Peyer's patch (tissue), 4 donors: ENCODE results near the gene CIB4. TPM values are rescaled to one million over a fixed set of nuclear protein-coding genes. Genes with fewer than 3 reads are reported as not detected.
A peak's percentile ranks its signal among the peaks of the same experiment; 100 is the strongest.

ENCODE experiments used
- DNase-seq, 3 donors: peaks; one replicate each; pipeline ENCODE4 v3.0.0-alpha.2; 2017 to 2019
- H3K27ac ChIP-seq, 4 donors: fragments of 200-600 bp; sonication (generic); one replicate each; pipeline ENCODE4 v1.5.1; 2016 to 2019
- H3K27me3 ChIP-seq, 2 donors: fragments of 200-600 bp; sonication (generic); one replicate each; pipeline ENCODE4 v1.5.1; 2019
- H3K36me3 ChIP-seq, 3 donors: fragments of 200-600 bp; sonication (generic); one replicate each; pipeline ENCODE4 v1.5.1; 2016 to 2019
- H3K4me1 ChIP-seq, 4 donors: fragments of 200-600 bp; sonication (generic); one replicate each; pipeline ENCODE4 v1.5.1; 2016 to 2019
- H3K4me3 ChIP-seq, 4 donors: fragments of 200-600 bp; sonication (generic); 1 replicate in 3 of 4; 2 replicates in 1 of 4; pipeline ENCODE4 v1.5.1; 2016 to 2019; ENCODE audit warnings: mild to moderate bottlenecking in 1 of 4
- H3K9me3 ChIP-seq, 4 donors: fragments of 200-600 bp; sonication (generic); one replicate each; pipeline ENCODE4 v1.5.1; 2016 to 2019; ENCODE audit warnings: mild to moderate bottlenecking in 1 of 4
- POLR2A ChIP-seq, 2 donors: fragments of 450-650 bp; IDR thresholded peaks; one replicate each; pipeline ENCODE4 v1.5.1; 2017; ENCODE audit warnings: antibody characterized with exemption in 2 of 2, mild to moderate bottlenecking in 2 of 2, moderate library complexity in 2 of 2
- total RNA-seq, 4 donors: library from RNA; depleted of rRNA; stranded (reverse); fragments of >200 nt; gene quantifications; one replicate each; pipeline ENCODE4 v1.1.0, GENCODE V29; 2016
- TF ChIP-seq, protein P1 (sequence below), 6 experiments: fragments of 450-650 bp in 4 of 6; fragments of 200-600 bp in 2 of 6; sonication (generic) in 1 of 6; IDR thresholded peaks; one replicate each; pipeline ENCODE4 v1.5.1; 2017 to 2019; ENCODE audit warnings: antibody characterized with exemption in 6 of 6, mild to moderate bottlenecking in 3 of 6, moderate library complexity in 1 of 6

Gene CIB4
- total RNA-seq, 4 donors from 2014 or later: not detected

DNA sequence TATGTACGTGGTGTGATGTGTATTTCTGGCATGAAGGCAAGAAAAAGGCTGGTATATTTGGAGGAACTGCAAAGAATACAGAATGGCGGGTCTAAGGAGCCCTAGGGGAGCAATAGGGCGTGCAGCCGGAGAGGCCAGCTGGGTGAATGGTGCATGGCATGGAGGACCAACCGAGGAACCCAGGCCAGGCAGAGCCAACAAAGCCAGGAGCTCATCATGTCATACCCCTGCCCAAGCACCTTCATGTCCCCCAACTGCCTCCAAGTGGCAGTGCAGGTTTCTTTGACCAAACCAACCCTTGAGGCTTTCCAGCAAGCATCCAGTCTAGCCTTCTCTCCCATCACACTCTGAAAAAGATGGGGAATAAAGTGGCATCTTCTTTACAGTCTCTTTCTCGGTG is 42.4 kb upstream of the CIB4 start:
- DNase-seq: no peak
- Histone ChIP-seq H3K4me3 (no peak overlapping the region), H3K4me1 (no peaks in the 10 kb centered on the region), H3K27me3 (no peaks in the 10 kb centered on the region), H3K9me3 (no peaks in the 10 kb centered on the region), H3K36me3 (no peaks in the 10 kb centered on the region), H3K27ac (no peak overlapping the region)
- TF ChIP-seq, protein P1, sequence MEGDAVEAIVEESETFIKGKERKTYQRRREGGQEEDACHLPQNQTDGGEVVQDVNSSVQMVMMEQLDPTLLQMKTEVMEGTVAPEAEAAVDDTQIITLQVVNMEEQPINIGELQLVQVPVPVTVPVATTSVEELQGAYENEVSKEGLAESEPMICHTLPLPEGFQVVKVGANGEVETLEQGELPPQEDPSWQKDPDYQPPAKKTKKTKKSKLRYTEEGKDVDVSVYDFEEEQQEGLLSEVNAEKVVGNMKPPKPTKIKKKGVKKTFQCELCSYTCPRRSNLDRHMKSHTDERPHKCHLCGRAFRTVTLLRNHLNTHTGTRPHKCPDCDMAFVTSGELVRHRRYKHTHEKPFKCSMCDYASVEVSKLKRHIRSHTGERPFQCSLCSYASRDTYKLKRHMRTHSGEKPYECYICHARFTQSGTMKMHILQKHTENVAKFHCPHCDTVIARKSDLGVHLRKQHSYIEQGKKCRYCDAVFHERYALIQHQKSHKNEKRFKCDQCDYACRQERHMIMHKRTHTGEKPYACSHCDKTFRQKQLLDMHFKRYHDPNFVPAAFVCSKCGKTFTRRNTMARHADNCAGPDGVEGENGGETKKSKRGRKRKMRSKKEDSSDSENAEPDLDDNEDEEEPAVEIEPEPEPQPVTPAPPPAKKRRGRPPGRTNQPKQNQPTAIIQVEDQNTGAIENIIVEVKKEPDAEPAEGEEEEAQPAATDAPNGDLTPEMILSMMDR (IDR thresholded peaks at IDR 0.05): no peak
- no peak for TF ChIP-seq POLR2A (IDR thresholded peaks at IDR 0.05)

DNA sequence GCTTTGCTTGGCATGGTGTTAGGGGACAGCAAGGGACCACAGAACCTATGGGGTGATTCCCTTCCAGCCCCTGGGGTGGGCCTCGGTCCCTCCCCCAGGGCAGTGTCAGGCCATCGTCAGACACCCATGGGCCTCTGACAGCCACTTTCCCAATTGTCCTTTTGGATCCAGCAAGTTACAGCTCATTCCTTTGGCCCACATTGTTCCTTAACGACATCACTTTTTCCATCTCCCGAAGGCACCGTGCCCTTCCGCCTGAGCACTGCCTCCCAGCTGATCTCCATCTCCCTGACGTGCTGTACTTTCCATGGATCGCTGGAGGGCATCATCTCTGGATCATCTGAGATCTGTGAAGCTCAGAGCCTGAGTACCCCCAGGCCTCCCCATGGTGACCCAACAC is 41.0 kb upstream of the CIB4 start:
- Histone ChIP-seq H3K4me1 (no peaks in the 10 kb centered on the region), H3K4me3 (no peak overlapping the region), H3K27ac (no peak overlapping the region), H3K36me3 (no peaks in the 10 kb centered on the region), H3K9me3 (no peaks in the 10 kb centered on the region), H3K27me3 (no peaks in the 10 kb centered on the region)
- DNase-seq: no peak
- TF ChIP-seq POLR2A (IDR thresholded peaks at IDR 0.05): no peak
- TF ChIP-seq, protein P1 (IDR thresholded peaks at IDR 0.05): no peak

DNA sequence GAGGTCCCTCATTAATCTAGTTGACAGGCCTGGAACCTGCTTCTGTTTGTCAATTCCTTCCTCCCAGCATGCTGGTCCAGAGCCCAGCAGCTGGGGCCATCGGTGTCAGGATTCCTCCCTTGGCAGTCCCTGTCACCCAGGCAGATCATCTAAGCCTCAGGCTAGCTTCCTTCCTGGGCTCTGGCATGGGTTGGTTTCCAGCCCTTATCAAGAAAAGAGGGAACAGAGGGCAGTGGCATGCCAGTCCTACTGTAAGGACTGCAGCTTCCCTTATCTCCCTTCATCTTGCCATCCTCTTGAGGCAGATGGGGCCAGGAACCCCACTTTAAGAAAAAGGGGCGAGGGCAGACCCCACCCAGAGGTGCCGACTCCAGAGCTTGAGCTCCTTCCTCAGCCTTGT is 40.5 kb upstream of the CIB4 start:
- Histone ChIP-seq H3K27me3 (no peaks in the 10 kb centered on the region), H3K4me3 (no peak overlapping the region), H3K9me3 (no peaks in the 10 kb centered on the region), H3K27ac (no peak overlapping the region), H3K36me3 (no peaks in the 10 kb centered on the region), H3K4me1 (no peaks in the 10 kb centered on the region)
- no peak for DNase-seq
- TF ChIP-seq, protein P1 (IDR thresholded peaks at IDR 0.05): no peak

DNA sequence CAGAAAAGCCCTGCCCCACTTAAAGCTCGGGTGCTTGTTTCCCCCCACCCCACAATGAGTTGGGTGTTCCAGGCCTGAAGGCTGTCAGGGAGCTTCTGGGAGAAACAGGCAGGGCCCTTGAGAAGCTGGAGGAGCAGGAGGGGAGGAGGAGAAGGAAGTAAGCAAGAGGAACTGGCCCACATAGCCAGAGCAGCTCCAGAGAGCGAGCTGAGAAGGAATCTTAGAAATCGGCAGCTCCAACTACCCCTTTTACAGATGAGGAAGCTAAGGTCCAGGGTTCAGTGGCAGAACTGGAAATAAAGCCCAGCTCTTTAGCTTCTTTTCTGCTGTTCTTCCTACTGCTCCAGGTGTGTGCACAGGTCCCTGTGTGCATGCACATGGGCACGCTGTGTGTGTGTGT is 38.7 kb upstream of the CIB4 start:
- no peak overlapping the region for H3K27ac ChIP-seq
- DNase-seq: peak in 1 of 3 donors; percentile 34
- TF ChIP-seq, protein P1 (IDR thresholded peaks at IDR 0.05): no peak
- no peak for TF ChIP-seq POLR2A (IDR thresholded peaks at IDR 0.05)
- H3K27me3 ChIP-seq: no peaks in the 10 kb centered on the region
- no peak overlapping the region for H3K4me3 ChIP-seq
- H3K4me1 ChIP-seq: no peaks in the 10 kb centered on the region
- H3K9me3 ChIP-seq: no peaks in the 10 kb centered on the region
- H3K36me3 ChIP-seq: no peaks in the 10 kb centered on the region

DNA sequence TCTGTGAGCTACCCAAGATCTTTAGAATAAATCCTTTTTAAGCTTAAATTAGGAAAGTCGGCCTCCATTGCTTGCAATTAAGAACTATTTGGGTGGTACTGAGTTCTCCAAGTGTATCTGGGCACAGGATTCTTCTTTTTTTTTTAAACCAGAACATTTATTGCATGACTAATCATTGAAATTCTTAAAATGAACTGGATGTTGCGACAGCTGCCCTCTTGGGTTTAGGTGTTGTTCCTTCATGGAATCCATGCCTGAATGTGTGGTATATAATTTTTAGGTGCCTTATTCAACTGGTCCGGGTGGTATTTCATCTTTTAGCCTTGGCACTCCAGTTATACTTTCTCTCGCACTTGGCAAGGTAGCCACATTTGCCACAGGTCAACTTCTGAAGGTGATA is 36.9 kb upstream of the CIB4 start:
- Histone ChIP-seq H3K4me1 (no peaks in the 10 kb centered on the region), H3K4me3 (no peak overlapping the region), H3K9me3 (no peaks in the 10 kb centered on the region), H3K27me3 (no peaks in the 10 kb centered on the region), H3K36me3 (no peaks in the 10 kb centered on the region), H3K27ac (no peak overlapping the region)
- no peak for DNase-seq
- no peak for TF ChIP-seq POLR2A (IDR thresholded peaks at IDR 0.05)
- TF ChIP-seq, protein P1 (IDR thresholded peaks at IDR 0.05): no peak

DNA sequence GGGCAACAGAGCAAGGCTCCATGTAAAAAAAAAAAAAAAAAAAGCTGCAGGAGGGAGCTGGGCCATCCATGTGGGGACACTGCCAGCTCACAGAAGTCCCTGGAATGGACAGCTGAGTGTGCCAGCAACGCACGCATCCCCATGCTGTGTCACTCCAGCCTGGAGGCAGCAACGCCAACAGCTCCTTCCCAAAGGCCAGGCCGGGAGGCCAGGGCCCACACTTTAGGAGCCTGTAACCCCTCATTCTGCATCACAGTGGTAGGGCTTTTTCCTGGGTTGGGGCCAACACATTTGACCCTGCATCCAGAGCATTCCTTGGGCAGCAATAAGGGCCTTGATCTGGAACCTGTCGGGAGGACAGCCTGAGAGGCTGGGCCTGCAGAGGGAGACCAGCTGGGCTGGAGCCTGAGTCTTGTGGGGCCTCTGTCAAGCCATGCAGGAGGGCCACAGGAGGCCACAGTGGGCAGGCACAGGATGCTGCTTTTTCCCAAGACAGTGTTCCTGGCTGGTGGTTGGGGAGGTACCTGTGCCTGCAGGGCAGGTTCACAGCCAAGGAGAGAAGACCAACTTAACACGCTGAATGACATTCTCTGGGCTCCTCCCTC is 34.6 kb upstream of the CIB4 start:
- Histone ChIP-seq H3K4me1 (no peaks in the 10 kb centered on the region), H3K27ac (no peak overlapping the region), H3K27me3 (no peaks in the 10 kb centered on the region), H3K4me3 (no peak overlapping the region), H3K36me3 (no peaks in the 10 kb centered on the region), H3K9me3 (no peaks in the 10 kb centered on the region)
- peak in 1 of 3 donors; percentile 18 for DNase-seq
- TF ChIP-seq POLR2A (IDR thresholded peaks at IDR 0.05): no peak
- TF ChIP-seq, protein P1 (IDR thresholded peaks at IDR 0.05): no peak
